HG02870 (cell line): ENCODE data around the gene YKT6.
A peak's percentile ranks its signal among the peaks of the same experiment; 100 is the strongest.

Source experiments
- ATAC-seq: cut with Tn5 transposase; IDR thresholded peaks from one replicate; pipeline ENCODE4 v1.9.1; 2021; ENCODE audit warnings: mild to moderate bottlenecking, moderate library complexity; ENCODE audit not compliant: unreplicated experiment

YKT6 gene

GRCh38 chr7:44200699-44201461 lies at the start of gene YKT6:
TSS of gene YKT6 (plus strand) at chr7:44200978. CDS start at chr7:44201136, 158 bp downstream.
- peak; percentile 98 for ATAC-seq

GRCh38 chr7:44151956-44152355 lies 48.8 kb upstream of the YKT6 start:
- ATAC-seq, result no peak

- no peak for ATAC-seq
Observed at GRCh38 chr7:44152971-44153947, 47.5 kb upstream of the YKT6 start.

- ATAC-seq, result no peak
Observed at GRCh38 chr7:44153948-44154335, 46.8 kb upstream of the YKT6 start.

- no peak for ATAC-seq
Observed at GRCh38 chr7:44154703-44155102, 46.1 kb upstream of the YKT6 start.

- no peak for ATAC-seq
Observed at GRCh38 chr7:44155191-44156185, 45.3 kb upstream of the YKT6 start.

GRCh38 chr7:44156453-44157010 lies 44.2 kb upstream of the YKT6 start:
- ATAC-seq, result no peak

GRCh38 chr7:44157116-44158080 lies 43.4 kb upstream of the YKT6 start:
- no peak for ATAC-seq

- no peak for ATAC-seq
Observed at GRCh38 chr7:44158096-44158872, 42.5 kb upstream of the YKT6 start.

GRCh38 chr7:44158873-44159631 lies 41.7 kb upstream of the YKT6 start:
- ATAC-seq, result no peak

GRCh38 chr7:44159824-44160630 lies 40.8 kb upstream of the YKT6 start:
- no peak for ATAC-seq

- no peak for ATAC-seq
Observed at GRCh38 chr7:44161371-44161770, 39.4 kb upstream of the YKT6 start.

GRCh38 chr7:44162179-44162578 lies 38.6 kb upstream of the YKT6 start:
- no peak for ATAC-seq

- ATAC-seq, result no peak
Observed at GRCh38 chr7:44162785-44163395, 37.9 kb upstream of the YKT6 start.

- no peak for ATAC-seq
Observed at GRCh38 chr7:44163591-44163990, 37.2 kb upstream of the YKT6 start.

- no peak for ATAC-seq
Observed at GRCh38 chr7:44167920-44168319, 32.9 kb upstream of the YKT6 start.
